ENCODE measurements around the gene TLR10.

The TLR10 gene

GRCh38 chr4:38743866-38744265 is 38.9 kb downstream of the TLR10 start:
- Histone ChIP-seq H3K27ac (no peak overlapping the region), H3K9me3 (no peaks in the 10 kb centered on the region), H3K36me3 (no peaks in the 10 kb centered on the region), H3K4me1 (no peaks in the 10 kb centered on the region), H3K4me3 (no peak overlapping the region), H3K27me3 (no peaks in the 10 kb centered on the region)
- no peak for DNase-seq
- intact Hi-C loops (cut with DNase I; ENCODE audit: low total_unique reads): no loop called here
- no peak for TF ChIP-seq CTCF (IDR thresholded peaks at IDR 0.05)

DNA sequence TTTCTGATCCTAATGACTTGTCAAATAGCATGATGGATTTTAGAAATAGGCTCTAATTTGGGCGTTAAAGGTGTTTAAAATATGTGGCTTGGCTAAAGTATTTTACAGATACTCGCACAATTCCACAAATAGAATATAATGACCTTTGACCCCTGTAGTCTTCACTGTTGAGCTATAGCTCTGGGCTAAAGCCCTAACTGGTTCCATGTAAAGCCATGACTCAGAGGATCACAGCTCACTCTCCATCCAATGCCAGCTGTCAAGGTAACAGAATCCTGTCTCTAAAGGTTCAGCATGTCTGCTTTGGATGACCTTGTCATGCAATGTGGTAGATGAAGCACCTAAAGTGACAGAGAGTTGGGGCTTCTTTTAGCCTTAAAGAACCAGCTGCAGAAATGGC is 42.5 kb downstream of the TLR10 start:
- DNase-seq: no peak
- TF ChIP-seq CTCF (IDR thresholded peaks at IDR 0.05): no peak
- intact Hi-C loops (cut with DNase I; ENCODE audit: low total_unique reads): no loop called here
- no peaks in the 10 kb centered on the region for H3K4me1 ChIP-seq
- H3K27me3 ChIP-seq: no peaks in the 10 kb centered on the region
- H3K4me3 ChIP-seq: no peak overlapping the region
- no peak overlapping the region for H3K27ac ChIP-seq
- H3K9me3 ChIP-seq: no peaks in the 10 kb centered on the region
- no peaks in the 10 kb centered on the region for H3K36me3 ChIP-seq

GRCh38 chr4:38738940-38739803 is 43.6 kb downstream of the TLR10 start:
- no peak overlapping the region for H3K4me3 ChIP-seq
- no peaks in the 10 kb centered on the region for H3K9me3 ChIP-seq
- H3K27me3 ChIP-seq: no peaks in the 10 kb centered on the region
- no peaks in the 10 kb centered on the region for H3K4me1 ChIP-seq
- H3K36me3 ChIP-seq: no peaks in the 10 kb centered on the region
- intact Hi-C loops (cut with DNase I; ENCODE audit: low total_unique reads): no loop called here
- DNase-seq: no peak
- H3K27ac ChIP-seq: no peak overlapping the region
- TF ChIP-seq CTCF (IDR thresholded peaks at IDR 0.05): no peak

DNA sequence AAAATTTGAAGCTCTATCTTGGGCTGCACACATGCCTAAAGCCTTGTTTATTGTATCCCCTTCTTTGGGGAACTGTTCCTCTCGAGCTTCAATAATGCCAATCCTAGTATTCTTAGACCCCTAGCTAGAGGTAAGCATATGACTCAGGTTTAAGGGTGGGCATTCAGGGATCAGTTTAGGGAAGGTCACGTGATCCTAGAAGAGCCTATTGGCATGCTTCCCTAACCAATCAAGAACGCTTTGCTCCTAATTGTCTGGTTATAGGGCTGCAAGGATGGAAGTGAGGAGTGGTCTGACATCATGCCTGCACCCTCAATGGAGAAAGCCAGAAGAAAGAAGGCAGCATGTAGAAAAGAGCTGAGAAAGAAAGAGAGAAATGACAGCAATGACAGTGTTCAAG is 46.9 kb downstream of the TLR10 start:
- intact Hi-C loops (cut with DNase I; ENCODE audit: low total_unique reads): no loop called here

DNA sequence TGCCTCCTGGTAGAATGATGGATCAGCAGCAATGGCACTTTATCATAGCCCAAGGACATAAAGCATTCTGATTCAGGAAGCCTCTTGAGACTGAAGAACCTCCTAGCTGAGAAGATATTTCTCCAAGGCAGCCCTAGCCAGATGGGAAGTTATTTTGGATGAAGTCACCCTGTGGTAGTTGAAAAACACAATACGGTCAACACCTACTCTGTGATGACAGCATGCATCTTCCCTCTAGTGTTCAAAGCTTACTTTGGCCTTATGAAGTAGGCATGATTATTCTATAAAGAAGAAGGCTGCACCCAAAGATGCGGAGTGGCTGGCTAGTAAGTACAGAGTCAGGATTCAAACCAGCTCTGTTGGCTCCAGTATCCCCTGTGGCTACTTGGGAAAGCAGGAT is 47.9 kb downstream of the TLR10 start:
- Histone ChIP-seq H3K4me3 (no peak overlapping the region), H3K4me1 (peaks cover 0 to 6% (median 2%) of the 10 kb centered on the region in 4 donors), H3K27me3 (no peaks in the 10 kb centered on the region), H3K27ac (no peak overlapping the region), H3K9me3 (no peaks in the 10 kb centered on the region), H3K36me3 (no peaks in the 10 kb centered on the region)
- TF ChIP-seq CTCF (IDR thresholded peaks at IDR 0.05): no peak
- intact Hi-C loops (cut with DNase I; ENCODE audit: low total_unique reads): loop anchor here (5.0 kb wide), 1 partner anchor 413 kb away; no protein-coding TSS in a partner anchor
- no peak for DNase-seq

More for the DNA sequence above, 46.9 kb downstream of the TLR10 start:
- no peaks in the 10 kb centered on the region for H3K9me3 ChIP-seq
- H3K27me3 ChIP-seq: no peaks in the 10 kb centered on the region
- no peak for DNase-seq
- TF ChIP-seq CTCF (IDR thresholded peaks at IDR 0.05): no peak
- H3K4me3 ChIP-seq: no peak overlapping the region
- H3K4me1 ChIP-seq: peaks cover 0 to 4% (median 1%) of the 10 kb centered on the region in 4 donors
- H3K36me3 ChIP-seq: no peaks in the 10 kb centered on the region
- H3K27ac ChIP-seq: no peak overlapping the region

Data from tibial artery (tissue), 4 donors.